ENCODE measurements around the gene ROBO2. TPM values are rescaled to one million over a fixed set of nuclear protein-coding genes. Genes with fewer than 3 reads are reported as not detected.
A peak's percentile ranks its signal among the peaks of the same experiment; 100 is the strongest.

Gene ROBO2
- polyA plus RNA-seq, 1 donor from 2014 or later: 55.5 TPM

GRCh38 chr3:77038468-77038929 is 1.4 kb upstream of the ROBO2 start:
- Histone ChIP-seq H3K9ac (ENCODE audit: low read length) (peak overlapping the region; percentile 80), H2AFZ (ENCODE audit: low read depth, low read length) (peak overlapping the region; percentile 29), H3K36me3 (ENCODE audit: insufficient read depth, low read length) (no peaks in the 10 kb centered on the region), H3F3A (ENCODE audit: insufficient read depth, low read length, poor library complexity, severe bottlenecking) (no peaks in the 10 kb centered on the region), H3K4me2 (ENCODE audit: low read length) (peak overlapping the region; percentile 89), H3K9me3 (ENCODE audit: low read length) (no peaks in the 10 kb centered on the region), H4K20me1 (ENCODE audit: insufficient read depth) (no peaks in the 10 kb centered on the region), H3K4me3 (ENCODE audit: low read length) (peak overlapping the region; percentile 77), H3K79me2 (replicated peaks; ENCODE audit: insufficient read depth, low read length) (peaks cover 31% of the 10 kb centered on the region), H3K27me3 (ENCODE audit: insufficient read depth, low read depth, low read length) (no peaks in the 10 kb centered on the region), H3K9me2 (ENCODE audit: insufficient read depth, low read length) (no peaks in the 10 kb centered on the region), H3K27ac (ENCODE audit: low read length) (peak overlapping the region; percentile 74)
- TF ChIP-seq TAF1 (IDR thresholded peaks at IDR 0.05; ENCODE audit: low read depth): no peak
- peak; percentile 27 for TF ChIP-seq EP300 (conservative IDR thresholded peaks at IDR 0.05; ENCODE audit: poor library complexity, severe bottlenecking)
- peak; percentile 93 for TF ChIP-seq CTCF (IDR thresholded peaks at IDR 0.05; ENCODE audit: poor library complexity, severe bottlenecking)
- TF ChIP-seq, protein P1, sequence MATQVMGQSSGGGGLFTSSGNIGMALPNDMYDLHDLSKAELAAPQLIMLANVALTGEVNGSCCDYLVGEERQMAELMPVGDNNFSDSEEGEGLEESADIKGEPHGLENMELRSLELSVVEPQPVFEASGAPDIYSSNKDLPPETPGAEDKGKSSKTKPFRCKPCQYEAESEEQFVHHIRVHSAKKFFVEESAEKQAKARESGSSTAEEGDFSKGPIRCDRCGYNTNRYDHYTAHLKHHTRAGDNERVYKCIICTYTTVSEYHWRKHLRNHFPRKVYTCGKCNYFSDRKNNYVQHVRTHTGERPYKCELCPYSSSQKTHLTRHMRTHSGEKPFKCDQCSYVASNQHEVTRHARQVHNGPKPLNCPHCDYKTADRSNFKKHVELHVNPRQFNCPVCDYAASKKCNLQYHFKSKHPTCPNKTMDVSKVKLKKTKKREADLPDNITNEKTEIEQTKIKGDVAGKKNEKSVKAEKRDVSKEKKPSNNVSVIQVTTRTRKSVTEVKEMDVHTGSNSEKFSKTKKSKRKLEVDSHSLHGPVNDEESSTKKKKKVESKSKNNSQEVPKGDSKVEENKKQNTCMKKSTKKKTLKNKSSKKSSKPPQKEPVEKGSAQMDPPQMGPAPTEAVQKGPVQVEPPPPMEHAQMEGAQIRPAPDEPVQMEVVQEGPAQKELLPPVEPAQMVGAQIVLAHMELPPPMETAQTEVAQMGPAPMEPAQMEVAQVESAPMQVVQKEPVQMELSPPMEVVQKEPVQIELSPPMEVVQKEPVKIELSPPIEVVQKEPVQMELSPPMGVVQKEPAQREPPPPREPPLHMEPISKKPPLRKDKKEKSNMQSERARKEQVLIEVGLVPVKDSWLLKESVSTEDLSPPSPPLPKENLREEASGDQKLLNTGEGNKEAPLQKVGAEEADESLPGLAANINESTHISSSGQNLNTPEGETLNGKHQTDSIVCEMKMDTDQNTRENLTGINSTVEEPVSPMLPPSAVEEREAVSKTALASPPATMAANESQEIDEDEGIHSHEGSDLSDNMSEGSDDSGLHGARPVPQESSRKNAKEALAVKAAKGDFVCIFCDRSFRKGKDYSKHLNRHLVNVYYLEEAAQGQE (IDR thresholded peaks at IDR 0.05; ENCODE audit: borderline replicate concordance): no peak
- TF ChIP-seq EZH2 (IDR thresholded peaks at IDR 0.05; ENCODE audit: borderline replicate concordance, insufficient read depth, low read length, poor library complexity, severe bottlenecking): no peak
- TF ChIP-seq POLR2AphosphoS5 (IDR thresholded peaks at IDR 0.05): peak; percentile 23
- TF ChIP-seq MXI1 (conservative IDR thresholded peaks at IDR 0.05; ENCODE audit: poor library complexity, severe bottlenecking): peak; percentile 90
- TF ChIP-seq RAD21 (conservative IDR thresholded peaks at IDR 0.05): peak; percentile 97
- peak; percentile 94 for TF ChIP-seq SMC3 (conservative IDR thresholded peaks at IDR 0.05; ENCODE audit: poor library complexity)

- Histone ChIP-seq H3K9ac (ENCODE audit: low read length) (peak overlapping the region; percentile 80), H3F3A (ENCODE audit: insufficient read depth, low read length, poor library complexity, severe bottlenecking) (no peaks in the 10 kb centered on the region), H4K20me1 (ENCODE audit: insufficient read depth) (no peaks in the 10 kb centered on the region), H3K36me3 (ENCODE audit: insufficient read depth, low read length) (no peaks in the 10 kb centered on the region), H3K9me3 (ENCODE audit: low read length) (no peaks in the 10 kb centered on the region), H2AFZ (ENCODE audit: low read depth, low read length) (peak overlapping the region; percentile 29), H3K9me2 (ENCODE audit: insufficient read depth, low read length) (no peaks in the 10 kb centered on the region), H3K4me2 (ENCODE audit: low read length) (peak overlapping the region; percentile 89), H3K4me3 (ENCODE audit: low read length) (peak overlapping the region; percentile 77), H3K79me2 (replicated peaks; ENCODE audit: insufficient read depth, low read length) (peaks cover 37% of the 10 kb centered on the region), H3K27me3 (ENCODE audit: insufficient read depth, low read depth, low read length) (no peaks in the 10 kb centered on the region), H3K27ac (ENCODE audit: low read length) (peak overlapping the region; percentile 74)
- TF ChIP-seq CTCF (IDR thresholded peaks at IDR 0.05; ENCODE audit: poor library complexity, severe bottlenecking) (no peak), POLR2AphosphoS5 (IDR thresholded peaks at IDR 0.05) (no peak), MXI1 (conservative IDR thresholded peaks at IDR 0.05; ENCODE audit: poor library complexity, severe bottlenecking) (peak; percentile 39), RAD21 (conservative IDR thresholded peaks at IDR 0.05) (peak; percentile 16), SMC3 (conservative IDR thresholded peaks at IDR 0.05; ENCODE audit: poor library complexity) (no peak), EZH2 (IDR thresholded peaks at IDR 0.05; ENCODE audit: borderline replicate concordance, insufficient read depth, low read length, poor library complexity, severe bottlenecking) (no peak), EP300 (conservative IDR thresholded peaks at IDR 0.05; ENCODE audit: poor library complexity, severe bottlenecking) (no peak), TAF1 (IDR thresholded peaks at IDR 0.05; ENCODE audit: low read depth) (no peak)
- TF ChIP-seq, protein P1 (IDR thresholded peaks at IDR 0.05; ENCODE audit: borderline replicate concordance): peak; percentile 54
These were observed 831 bp upstream of the ROBO2 start for GRCh38 chr3:77038930-77039605.
